ENCODE data around the gene LAYN. TPM values are rescaled to one million over a fixed set of nuclear protein-coding genes. Genes with fewer than 3 reads are reported as not detected.

Gene LAYN
- polyA plus RNA-seq, 1 of the 3 experiments (the other 2 are of a cell fraction) = 366 TPM

- WGBS (ENCODE audit: low lambda C conversion rate) = 78% methylated on average over 2 of the region's 2 CpGs
- H2AFZ ChIP-seq (ENCODE audit: low read depth) = no peak overlapping the region; the same call in 1 of the 2 replicates
- ChIA-PET POLR2A (no interaction called here), CTCF (no interaction called here)
- H3F3A ChIP-seq (replicated peaks; ENCODE audit: insufficient read depth) = peaks cover 28% of the 10 kb centered on the region
- no peaks in the 10 kb centered on the region for H4K20me1 ChIP-seq (ENCODE audit: insufficient read depth)
- H3K27ac ChIP-seq (ENCODE audit: low read depth in 2 of 2, low read length in 1 of 2) = peak overlapping the region; percentile 60 to 87; a peak in 3 of 4 replicates
- no peaks in the 10 kb centered on the region for H3K36me3 ChIP-seq (replicated peaks in 1 of 2; ENCODE audit: control insufficient read depth in 1 of 2, insufficient read depth in 2 of 2, low read length in 1 of 2)
- peak overlapping the region; percentile 45 for H3K4me2 ChIP-seq
- H3K9me2 ChIP-seq = no peaks in the 10 kb centered on the region
- TF ChIP-seq RFX5 (IDR thresholded peaks at IDR 0.05; ENCODE audit: low read length) (no peak), TEAD4 (IDR thresholded peaks at IDR 0.05; ENCODE audit: borderline replicate concordance, insufficient read depth) (no peak), RAD21 (IDR thresholded peaks at IDR 0.05; ENCODE audit: low read length) (no peak), JUND (IDR thresholded peaks at IDR 0.05) (peak; percentile 36), CTCF (IDR thresholded peaks at IDR 0.05) (no peak), FOSL2 (IDR thresholded peaks at IDR 0.05; ENCODE audit: borderline replicate concordance, low read depth) (peak; percentile 72; the same call in 1 of the 2 replicates)
- TF ChIP-seq, protein P1, sequence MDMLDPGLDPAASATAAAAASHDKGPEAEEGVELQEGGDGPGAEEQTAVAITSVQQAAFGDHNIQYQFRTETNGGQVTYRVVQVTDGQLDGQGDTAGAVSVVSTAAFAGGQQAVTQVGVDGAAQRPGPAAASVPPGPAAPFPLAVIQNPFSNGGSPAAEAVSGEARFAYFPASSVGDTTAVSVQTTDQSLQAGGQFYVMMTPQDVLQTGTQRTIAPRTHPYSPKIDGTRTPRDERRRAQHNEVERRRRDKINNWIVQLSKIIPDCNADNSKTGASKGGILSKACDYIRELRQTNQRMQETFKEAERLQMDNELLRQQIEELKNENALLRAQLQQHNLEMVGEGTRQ (IDR thresholded peaks at IDR 0.05; ENCODE audit: borderline replicate concordance, low read depth, low read length) = no peak
- TF ChIP-seq, protein P2, sequence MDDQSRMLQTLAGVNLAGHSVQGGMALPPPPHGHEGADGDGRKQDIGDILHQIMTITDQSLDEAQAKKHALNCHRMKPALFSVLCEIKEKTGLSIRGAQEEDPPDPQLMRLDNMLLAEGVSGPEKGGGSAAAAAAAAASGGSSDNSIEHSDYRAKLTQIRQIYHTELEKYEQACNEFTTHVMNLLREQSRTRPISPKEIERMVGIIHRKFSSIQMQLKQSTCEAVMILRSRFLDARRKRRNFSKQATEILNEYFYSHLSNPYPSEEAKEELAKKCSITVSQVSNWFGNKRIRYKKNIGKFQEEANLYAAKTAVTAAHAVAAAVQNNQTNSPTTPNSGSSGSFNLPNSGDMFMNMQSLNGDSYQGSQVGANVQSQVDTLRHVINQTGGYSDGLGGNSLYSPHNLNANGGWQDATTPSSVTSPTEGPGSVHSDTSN (IDR thresholded peaks at IDR 0.05) = no peak
- H3K4me3 ChIP-seq (ENCODE audit: low read depth in 2 of 2, low read length in 1 of 2) = no peak overlapping the region
- no peaks in the 10 kb centered on the region for H3K9me3 ChIP-seq
- H3K27me3 ChIP-seq (ENCODE audit: insufficient read depth) = no peaks in the 10 kb centered on the region
- peaks cover 0 to 19% of the 10 kb centered on the region in 2 experiments; a peak in 2 of 4 replicates for H3K4me1 ChIP-seq (ENCODE audit: control insufficient read depth in 1 of 2, insufficient read depth in 2 of 2, low read depth in 1 of 2, low read length in 1 of 2)
- H3K9ac ChIP-seq = peak overlapping the region; percentile 61; the same call in 1 of the 2 replicates
- DNase-seq = no peak
- no peaks in the 10 kb centered on the region for H3K79me2 ChIP-seq (ENCODE audit: insufficient read depth)
Observed at GRCh38 chr11:111520560-111520959, 20.0 kb upstream of the LAYN start.

DNA sequence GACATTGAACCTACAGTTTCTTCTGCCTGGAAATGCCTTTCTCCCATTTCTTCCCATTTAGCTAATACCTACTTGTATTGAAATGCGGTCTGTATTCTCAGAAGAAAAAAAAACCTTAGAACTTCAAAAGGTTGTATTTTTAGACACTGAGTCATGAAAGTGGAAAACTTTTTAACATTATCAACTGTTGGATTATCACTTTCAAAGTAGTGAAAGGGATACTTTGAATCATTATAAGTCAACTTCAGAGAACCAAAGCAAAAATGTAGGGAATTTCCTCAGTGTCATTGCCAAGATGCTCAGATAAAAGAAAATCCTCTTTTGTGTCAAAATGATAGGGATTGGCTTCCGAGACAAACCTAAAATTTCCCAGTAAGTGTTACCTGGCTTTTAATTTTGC is 19.4 kb upstream of the LAYN start:
- Histone ChIP-seq H2AFZ (ENCODE audit: low read depth) (no peak overlapping the region; the same call in 1 of the 2 replicates), H3K27me3 (ENCODE audit: insufficient read depth) (no peaks in the 10 kb centered on the region), H3K79me2 (ENCODE audit: insufficient read depth) (no peaks in the 10 kb centered on the region), H3K9me2 (no peaks in the 10 kb centered on the region), H4K20me1 (ENCODE audit: insufficient read depth) (no peaks in the 10 kb centered on the region), H3K9me3 (no peaks in the 10 kb centered on the region), H3K4me3 (ENCODE audit: low read depth in 2 of 2, low read length in 1 of 2) (no peak overlapping the region), H3K4me2 (peak overlapping the region; percentile 45), H3K36me3 (replicated peaks in 1 of 2; ENCODE audit: control insufficient read depth in 1 of 2, insufficient read depth in 2 of 2, low read length in 1 of 2) (no peaks in the 10 kb centered on the region), H3K4me1 (ENCODE audit: control insufficient read depth in 1 of 2, insufficient read depth in 2 of 2, low read depth in 1 of 2, low read length in 1 of 2) (peaks cover 0 to 18% of the 10 kb centered on the region in 2 experiments; a peak in 2 of 4 replicates), H3K9ac (peak overlapping the region; percentile 61; the same call in 1 of the 2 replicates), H3F3A (replicated peaks; ENCODE audit: insufficient read depth) (peaks cover 30% of the 10 kb centered on the region), H3K27ac (ENCODE audit: low read depth in 2 of 2, low read length in 1 of 2) (peak overlapping the region; percentile 60 to 87; a peak in 3 of 4 replicates)
- CTCF ChIA-PET = no interaction called here
- no peak for DNase-seq
- POLR2A ChIA-PET = no interaction called here
- WGBS (ENCODE audit: low lambda C conversion rate) = 19% methylated on average over 2 of the region's 2 CpGs
- TF ChIP-seq CHD2 (IDR thresholded peaks at IDR 0.05; ENCODE audit: low read length, partially characterized antibody) (no peak), YY1 (IDR thresholded peaks at IDR 0.05; ENCODE audit: low read depth) (no peak), SMC3 (IDR thresholded peaks at IDR 0.05; ENCODE audit: low read depth, low read length) (no peak), EP300 (IDR thresholded peaks at IDR 0.05; ENCODE audit: borderline replicate concordance in 1 of 2, low read depth in 1 of 2, low read length in 1 of 2) (peak in 1 of 2 experiments; percentile 72; a peak in 1 of 4 replicates), FOXM1 (IDR thresholded peaks at IDR 0.05; ENCODE audit: low read depth) (no peak), TAF1 (IDR thresholded peaks at IDR 0.05; ENCODE audit: borderline replicate concordance, low read depth, low read length) (no peak), MEF2A (IDR thresholded peaks at IDR 0.05; ENCODE audit: borderline replicate concordance, low read depth) (peak; percentile 93), CTCF (IDR thresholded peaks at IDR 0.05) (no peak), ELF1 (IDR thresholded peaks at IDR 0.05) (no peak), NRF1 (IDR thresholded peaks at IDR 0.05; ENCODE audit: low read depth, low read length) (no peak), REST (IDR thresholded peaks at IDR 0.05; ENCODE audit: low read depth, low read length) (no peak), RAD21 (IDR thresholded peaks at IDR 0.05; ENCODE audit: low read length) (no peak), TEAD4 (IDR thresholded peaks at IDR 0.05; ENCODE audit: borderline replicate concordance, insufficient read depth) (peak; percentile 85)
